ENCODE data around the gene LEFTY1.

GRCh38 chr1:225851805-225852204, 37.1 kb downstream of the LEFTY1 start:
- TF ChIP-seq CTCF (IDR thresholded peaks at IDR 0.05): no peak
- TF ChIP-seq POLR2A (IDR thresholded peaks at IDR 0.05): no peak

Data from right lobe of liver (tissue), 4 donors.